ENCODE data around the gene SDF2.

The SDF2 gene, protein sequence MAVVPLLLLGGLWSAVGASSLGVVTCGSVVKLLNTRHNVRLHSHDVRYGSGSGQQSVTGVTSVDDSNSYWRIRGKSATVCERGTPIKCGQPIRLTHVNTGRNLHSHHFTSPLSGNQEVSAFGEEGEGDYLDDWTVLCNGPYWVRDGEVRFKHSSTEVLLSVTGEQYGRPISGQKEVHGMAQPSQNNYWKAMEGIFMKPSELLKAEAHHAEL

DNA sequence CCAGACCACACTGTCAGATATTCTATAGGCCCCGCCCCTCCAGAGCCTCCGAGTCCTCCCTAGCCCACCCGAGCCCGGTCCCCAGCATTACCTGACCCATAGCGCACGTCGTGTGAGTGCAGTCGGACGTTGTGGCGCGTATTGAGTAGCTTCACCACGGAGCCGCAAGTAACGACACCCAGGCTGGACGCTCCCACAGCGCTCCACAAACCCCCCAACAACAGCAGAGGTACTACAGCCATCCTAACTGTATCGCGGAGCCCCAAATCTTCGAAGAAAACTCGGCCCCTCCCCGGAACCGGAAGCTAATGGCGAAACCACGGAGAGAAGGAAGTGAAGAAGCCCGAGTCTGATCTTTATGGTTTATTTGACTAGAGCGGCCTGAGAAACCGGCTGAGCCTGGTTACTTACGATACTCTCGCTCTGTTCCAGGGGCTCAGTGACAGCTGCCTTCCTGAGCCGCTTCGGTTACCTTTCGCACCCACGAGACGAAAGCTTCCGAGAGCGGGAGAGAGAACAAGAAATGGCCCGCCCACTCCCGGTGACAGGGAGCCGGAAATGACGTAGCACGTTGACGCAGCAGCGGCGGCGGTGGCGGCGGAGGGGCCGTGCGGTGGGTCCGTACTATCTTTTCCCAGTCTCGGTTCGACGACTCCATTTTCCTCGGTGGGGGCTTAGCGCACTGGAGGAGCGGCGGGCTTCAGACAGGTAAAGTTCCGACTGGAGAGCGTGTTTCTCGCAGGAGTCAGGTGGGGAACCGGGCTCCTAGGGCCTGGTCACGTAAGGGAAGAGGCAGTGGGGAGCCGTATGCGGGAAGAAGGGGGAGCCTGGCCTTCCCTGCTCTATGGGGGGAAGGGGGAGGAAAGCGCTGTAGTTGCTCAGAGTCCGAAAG lies at the start of gene SDF2, which contains the start of gene SUPT6H:
Gene SDF2, minus strand, starts transcription at position 272 of the 892 bp plus-strand sequence. Its CDS starts 30 bp downstream, at position 242.
Gene SUPT6H, plus strand, starts transcription at position 571 of the 892 bp plus-strand sequence. CDS start 11,197 bp downstream, outside the sequence.
- DNase-seq (ENCODE audit: low read depth in 2 of 2, low spot score in 1 of 2), result peak; percentile 89 to 95

DNA sequence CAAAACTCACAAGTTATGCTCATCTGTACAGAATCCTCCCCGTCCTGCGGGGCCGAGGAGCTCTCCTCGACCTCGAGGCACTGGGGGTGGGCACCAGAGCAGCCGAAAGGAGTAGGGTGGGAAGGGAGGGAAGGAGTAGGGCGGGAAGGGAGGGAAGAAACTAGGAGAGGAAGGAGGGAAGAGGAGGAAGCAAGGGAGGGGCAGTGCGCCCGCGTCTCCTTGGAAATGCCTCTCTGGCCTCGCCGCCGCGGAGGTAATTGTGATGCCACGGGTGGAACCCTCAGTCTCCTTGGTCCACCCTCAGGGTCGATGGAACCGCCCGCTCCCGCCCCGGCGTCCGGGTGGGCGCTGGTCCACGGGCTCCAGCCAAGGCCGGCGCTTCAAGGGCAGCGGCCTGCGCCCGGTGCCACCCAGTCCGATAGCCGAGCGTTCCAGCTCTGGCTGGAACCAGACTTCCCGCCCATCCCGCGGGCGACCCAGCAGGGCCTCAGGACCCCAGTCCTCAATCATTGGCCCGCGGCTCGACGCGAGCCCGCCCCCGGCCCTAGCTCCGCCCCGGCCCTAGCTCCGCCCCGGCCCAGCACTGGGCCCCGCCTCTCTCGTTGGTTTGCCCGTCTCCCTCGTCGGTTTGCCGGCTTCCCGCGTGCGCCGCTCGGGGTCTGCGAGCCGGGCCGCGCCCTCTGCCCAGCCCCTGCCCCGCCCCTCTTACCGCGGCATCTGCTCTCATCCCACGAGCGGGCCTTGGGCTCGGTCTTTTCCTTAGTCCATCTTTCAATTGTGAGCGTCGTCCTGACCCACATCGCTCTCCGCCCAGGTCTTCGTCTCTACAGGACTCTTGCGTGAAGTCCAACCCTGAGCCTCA lies 49.4 kb upstream of the SDF2 start:
- DNase-seq (ENCODE audit: low read depth in 2 of 2, low spot score in 1 of 2), result peak; percentile 68 to 81

DNA sequence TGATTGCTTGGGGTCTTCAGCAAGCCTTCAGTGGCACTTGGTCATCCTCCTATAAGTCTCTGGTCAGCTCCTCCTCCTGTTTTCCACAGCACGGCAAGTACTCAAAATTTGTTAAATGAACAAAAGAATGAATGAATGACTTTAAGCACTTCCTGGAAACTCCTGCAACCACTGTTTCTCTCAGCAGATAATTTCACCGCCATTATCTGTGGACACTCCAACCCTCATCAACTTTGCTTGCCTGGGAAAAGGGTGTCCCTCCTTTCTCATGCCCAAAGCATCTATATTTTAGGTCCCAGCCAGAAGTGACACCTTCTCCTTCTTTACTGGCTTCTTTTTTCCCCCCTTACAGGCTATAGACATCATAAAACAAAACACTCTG lies 45.6 kb upstream of the SDF2 start:
- DNase-seq (ENCODE audit: low read depth in 2 of 2, low spot score in 1 of 2), result no peak

DNA sequence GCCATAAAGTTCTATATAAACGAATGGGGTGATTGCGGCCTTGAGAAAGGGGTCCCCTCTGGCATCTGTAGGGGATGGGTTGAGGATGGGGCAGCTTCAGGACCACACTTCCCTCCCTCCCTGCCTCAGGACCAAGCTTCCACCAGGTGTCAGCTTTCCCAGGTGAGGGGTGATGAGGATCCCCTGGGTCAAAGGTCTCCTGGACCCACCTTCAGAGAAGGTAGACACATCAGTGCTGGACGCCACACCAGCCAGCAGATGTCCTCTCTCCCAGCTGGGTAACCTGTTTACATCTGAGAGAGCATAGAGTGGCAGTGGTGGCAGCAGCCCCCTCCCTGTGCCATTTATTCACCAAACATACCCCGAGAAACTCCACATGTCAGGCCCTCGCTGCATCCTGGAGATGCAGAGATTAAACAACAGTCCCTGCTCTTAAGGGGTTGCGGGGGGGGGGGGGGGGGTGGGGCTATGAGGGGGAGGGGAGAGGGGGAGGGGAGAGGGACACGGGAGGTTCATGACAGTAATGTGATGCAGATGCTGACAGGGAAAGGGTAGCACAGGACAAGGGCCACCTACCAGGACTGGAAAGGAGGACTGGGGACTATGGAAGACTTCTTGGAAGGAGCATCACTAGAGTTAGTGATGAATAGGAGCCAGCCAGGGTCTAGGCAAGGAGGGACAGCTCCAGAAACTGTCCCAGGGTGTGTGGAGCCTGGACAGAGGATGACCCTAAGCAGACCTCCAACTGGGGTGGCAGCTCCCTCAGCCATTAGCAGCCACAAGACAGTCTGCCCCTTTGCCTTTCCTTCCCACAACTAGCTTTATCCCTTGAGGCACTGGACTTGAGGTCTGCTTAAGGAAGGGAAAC lies 45.0 kb upstream of the SDF2 start:
- DNase-seq (ENCODE audit: low read depth in 2 of 2, low spot score in 1 of 2), result no peak

DNA sequence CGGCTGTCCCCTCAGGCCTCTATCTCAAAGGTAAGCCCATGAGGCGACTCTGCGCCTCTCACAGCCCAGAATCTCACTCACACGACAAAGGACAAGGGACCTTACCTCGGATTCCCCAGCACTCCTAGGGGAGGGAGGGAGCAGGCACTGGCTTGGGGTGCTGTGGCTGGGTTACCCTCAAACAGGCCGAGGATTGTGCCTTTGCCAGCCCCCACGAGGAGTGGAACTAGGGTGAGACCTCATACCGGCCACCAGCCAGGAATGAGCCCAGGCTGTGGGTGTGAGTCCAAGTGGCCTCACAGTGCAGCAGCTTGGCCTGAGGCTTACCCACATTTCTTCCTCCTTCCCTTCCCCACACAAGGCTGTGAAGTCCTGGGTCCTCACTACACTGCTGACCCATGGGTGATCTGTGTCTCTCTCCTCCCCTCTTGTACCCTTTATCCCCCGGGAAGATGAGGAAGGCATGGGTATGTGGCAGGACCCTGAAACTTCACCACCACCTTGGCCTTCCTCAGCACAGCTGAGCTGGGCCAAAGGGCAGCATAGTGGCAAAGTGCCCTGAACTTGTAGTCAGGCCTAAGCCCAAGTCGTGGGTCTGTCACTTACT lies 44.1 kb upstream of the SDF2 start:
- DNase-seq (ENCODE audit: low read depth in 2 of 2, low spot score in 1 of 2), result no peak

DNA sequence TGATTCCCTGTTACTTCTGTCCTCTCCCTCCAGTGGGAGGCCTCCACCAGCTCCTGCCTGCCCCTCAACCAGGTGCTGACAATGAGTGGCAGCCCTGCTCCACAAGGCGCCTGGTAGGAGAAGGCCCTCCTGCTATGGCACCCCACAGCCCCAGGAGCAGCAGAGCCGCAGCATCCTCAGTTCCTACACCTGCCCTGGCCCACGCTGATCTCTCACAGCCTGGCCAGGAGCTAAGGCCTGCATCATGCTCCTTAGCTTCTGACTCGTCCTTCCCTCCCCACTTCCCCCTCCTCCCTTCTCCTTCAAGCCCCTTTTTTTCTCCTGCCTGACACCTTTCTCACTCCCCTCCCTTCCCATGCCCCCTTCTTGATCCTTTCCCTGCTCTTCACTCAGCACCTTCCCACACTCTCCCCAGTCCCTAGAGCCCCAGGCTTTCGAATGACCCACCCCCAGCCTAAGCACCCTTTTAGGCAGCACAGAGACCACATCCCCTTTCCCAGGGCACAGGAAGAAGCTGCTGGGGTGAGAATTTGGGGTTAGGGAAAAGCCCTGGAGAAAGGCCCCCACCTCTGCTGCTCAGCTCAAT lies 43.5 kb upstream of the SDF2 start:
- no peak for DNase-seq (ENCODE audit: low read depth in 2 of 2, low spot score in 1 of 2)

DNA sequence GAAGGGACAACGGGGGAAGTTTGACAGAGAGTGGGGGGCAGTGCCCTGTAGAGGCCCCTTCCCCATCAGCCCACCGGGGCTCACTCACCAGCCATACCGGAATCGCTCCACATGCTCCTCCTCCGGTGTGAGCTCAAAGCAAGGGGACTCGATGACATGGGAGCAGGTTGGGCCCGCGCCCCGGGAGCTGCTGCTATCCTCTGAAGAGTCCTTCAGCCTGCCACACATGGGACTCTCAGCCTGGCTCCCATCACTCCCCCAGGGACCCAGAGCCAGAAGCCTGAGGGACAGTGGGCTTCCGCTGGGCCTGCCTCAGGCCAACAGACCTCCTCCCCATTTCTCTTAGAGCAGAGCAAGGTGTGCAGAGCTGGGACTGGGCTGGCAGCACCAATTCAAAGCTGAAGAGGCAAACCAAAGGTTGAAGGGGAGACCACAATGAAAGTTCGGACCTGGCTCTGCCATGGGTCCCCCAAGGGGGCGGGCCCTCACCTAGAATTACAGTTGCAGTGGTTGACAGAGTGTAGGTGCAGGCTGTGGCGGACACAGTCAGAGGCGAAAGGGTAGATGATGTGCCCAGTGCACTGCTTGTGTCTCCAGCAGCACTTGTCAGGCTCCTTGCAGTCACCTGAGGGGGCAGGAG lies 42.6 kb upstream of the SDF2 start:
- DNase-seq (ENCODE audit: low read depth in 2 of 2, low spot score in 1 of 2), result no peak

DNA sequence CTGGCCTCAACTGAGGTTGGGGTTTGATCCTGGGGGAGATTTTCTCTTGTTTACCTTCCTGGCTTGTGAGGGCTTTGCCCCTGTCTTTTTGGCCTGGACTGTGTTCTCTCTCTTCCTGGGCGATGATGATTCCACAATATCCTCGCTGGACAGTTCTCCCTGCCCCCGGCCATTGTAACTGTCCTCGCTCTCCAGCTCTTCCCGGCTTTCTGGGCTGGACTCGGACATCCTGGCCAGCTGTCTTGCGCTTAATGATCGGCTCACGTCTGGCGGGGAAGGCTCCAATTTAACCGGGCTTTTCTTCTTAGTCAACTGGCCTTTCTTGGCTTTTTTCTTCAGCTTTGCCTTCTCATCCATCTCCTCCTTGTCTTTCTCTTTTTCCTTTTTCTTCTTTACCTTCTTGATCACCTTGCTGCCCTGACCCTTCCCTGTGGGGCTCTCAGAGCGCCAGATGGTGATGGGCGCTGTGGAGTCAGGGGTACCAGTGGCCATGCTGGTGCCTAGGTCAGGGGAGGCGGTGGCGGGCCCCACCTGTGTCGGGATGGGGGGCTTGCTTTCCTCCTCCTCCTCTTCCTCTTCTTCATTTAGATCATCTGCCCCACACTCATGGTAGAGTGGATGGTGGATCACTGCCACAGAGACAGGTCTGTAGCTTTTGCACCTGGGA lies 42.0 kb upstream of the SDF2 start:
- DNase-seq (ENCODE audit: low read depth in 2 of 2, low spot score in 1 of 2), result no peak

DNA sequence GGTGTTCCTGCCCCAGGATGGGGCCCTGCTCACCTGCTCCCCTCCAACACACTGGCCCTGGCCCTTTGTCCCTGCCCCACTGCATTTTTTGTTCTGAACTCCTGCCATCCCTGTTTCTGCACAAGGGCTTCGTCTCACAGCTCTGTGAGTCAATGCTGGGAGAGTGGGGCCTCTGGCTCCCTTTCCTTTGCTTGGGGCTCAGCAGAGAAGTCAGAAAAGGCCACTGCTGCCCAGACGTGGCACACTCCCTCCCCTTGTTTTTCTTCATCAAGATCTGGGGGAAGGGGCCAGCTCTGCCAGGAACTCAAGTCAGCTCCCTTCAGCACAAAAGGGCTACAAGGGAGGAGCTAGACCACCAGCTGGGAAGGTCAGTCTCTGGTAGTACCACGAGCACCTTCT lies 41.0 kb upstream of the SDF2 start:
- no peak for DNase-seq (ENCODE audit: low read depth in 2 of 2, low spot score in 1 of 2)

DNA sequence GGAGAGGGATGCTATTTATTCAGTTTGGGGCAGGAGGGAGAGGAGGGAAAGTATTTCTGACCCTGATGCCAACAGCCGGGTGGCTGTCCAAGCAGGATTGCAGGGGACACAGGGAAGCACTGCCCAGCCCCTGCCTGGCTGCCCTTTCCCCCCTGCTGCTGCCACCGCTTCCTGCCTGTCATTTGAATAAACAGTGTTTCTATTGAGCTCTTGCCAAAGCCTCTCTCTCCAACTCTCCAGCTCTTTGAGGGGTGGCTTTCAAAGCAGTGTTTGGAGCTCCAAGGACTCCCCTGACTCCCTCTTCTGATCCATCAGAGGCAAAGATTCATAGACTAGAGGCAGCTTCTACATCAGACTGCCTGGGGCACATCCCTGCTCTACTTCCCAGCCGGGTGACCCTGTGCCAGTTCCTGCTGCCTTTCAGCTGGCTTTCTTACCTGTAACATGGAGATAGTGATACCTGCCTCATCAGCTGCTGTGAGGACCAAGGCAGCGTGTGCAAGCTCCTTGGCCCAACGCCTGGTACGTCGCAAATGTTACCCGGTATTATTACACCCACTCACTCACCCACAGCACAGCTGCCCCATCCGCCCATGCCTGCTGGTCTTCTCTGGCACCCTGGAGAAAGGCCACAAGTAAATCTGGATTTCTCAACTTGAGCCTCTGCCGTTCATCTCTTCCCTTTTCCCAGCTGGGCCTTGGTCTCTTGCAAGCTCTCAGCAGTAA lies 40.5 kb upstream of the SDF2 start:
- no peak for DNase-seq (ENCODE audit: low read depth in 2 of 2, low spot score in 1 of 2)

DNA sequence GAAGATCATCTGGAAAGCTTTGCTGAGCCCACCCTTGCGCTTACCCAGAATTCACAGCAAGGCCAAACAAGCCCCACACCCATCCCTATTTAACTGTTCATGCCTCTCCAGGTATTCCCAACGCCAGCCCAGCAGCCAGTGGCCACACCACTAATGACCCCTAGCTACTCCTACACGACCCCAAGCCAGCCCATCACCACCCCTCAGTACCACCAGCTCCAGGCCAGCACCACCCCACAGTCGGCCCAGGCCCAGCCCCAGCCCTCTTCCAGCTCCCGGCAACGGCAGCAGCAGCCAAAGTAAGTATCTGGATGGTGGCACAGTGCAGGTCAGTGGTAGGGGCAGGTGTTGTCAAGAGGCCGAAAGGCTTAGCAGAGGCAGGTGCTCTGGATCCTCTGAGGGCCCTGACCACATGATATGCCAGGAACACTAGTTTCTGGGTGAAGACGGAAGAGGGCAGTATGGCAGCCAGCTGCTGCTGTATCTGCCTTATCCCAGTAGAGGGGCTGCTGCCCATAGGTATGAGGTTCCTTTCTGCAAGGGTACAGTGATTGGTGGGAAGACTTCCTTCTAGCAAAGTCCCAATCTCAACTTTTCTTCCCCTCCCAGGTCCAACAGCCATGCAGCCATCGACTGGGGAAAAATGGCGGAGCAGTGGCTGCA lies 39.3 kb upstream of the SDF2 start:
- no peak for DNase-seq (ENCODE audit: low read depth in 2 of 2, low spot score in 1 of 2)

DNA sequence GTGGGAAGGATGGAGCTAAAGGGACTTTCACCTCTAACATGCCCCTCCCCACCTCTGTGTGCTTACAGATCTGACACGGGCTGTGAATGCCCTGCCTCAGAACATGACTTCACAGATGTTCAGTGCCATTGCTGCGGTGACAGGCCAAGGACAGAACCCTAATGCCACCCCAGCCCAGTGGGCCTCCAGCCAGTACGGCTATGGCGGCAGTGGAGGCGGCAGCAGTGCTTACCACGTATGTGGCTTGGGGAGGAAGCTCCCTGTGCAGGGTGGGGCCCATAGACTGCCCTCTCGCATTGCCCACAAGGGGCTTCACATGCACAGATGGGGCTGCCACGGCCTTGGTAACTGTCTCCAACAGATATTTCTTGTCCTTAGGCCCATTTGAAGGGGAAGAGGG lies 38.6 kb upstream of the SDF2 start:
- no peak for DNase-seq (ENCODE audit: low read depth in 2 of 2, low spot score in 1 of 2)

DNA sequence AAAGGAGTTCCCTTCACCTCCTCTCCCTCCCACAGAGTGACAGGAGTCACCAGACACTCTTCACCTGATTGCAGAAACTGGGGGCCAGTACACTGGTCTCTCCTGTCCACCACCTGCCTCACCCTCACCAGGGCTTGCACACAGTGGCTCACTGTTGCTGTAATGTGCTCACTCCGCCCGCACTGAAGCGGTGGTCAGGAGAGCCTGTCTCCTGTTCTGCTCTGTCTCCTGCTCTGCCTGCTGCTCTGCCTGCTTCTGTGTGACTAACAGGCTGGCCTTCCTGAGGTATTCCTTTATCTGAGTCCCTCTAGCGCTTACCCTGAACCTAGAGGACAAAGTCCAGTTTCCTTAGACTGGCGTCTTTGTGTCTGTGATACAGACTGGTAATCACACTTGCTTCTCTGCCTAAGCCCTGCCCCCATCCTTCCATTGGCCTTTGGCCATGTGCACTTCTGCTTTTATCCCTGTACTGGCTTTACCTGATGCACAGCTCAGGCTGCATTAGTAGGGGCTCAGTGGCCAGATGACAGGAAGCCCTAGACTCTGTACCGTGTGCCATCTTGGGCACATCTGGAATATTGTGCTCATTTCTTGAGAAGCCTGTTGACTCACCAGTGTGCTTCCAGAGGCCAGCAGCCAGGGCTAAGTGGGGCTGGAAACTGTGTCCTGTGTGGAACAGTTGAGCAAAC lies 36.7 kb upstream of the SDF2 start:
- no peak for DNase-seq (ENCODE audit: low read depth in 2 of 2, low spot score in 1 of 2)

DNA sequence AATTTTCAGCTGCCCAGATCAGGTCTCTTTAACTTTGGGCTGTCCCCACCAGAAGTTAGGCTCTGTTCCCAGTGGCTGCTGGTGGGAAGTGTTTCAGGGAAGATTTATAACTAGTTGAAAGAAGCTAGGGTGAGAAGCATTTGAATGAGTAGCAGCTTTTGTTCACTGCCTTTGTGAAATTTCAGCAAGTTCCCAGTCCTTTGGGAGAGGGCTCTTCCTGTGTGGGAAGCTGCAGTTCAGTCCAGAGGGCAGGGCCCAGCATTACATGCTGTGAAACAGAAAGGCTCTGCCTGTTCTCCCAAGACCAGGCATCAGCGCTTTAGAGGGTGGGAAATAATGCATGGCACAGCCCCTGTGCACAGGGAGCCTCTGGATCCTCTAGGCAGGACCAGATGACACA lies 32.2 kb upstream of the SDF2 start:
- no peak for DNase-seq (ENCODE audit: low read depth in 2 of 2, low spot score in 1 of 2)

DNA sequence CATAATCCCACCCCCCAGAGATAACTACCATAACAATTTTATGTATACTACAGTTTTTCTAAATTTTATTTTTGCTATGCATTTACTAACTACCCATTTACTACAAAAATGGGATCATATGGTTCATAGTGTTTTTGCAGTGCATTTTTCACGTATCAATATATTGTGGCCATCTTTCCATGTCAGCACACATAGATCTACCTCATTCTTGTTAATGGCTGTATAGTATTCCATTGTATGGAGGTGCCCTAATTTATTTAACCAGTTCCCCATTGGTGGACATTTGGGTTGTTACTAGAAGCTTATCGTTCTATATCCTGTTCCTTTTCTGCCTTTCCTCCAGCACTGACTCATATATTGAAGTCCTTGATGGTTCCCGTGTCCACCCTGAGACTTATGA lies 27.3 kb upstream of the SDF2 start:
- DNase-seq (ENCODE audit: low read depth in 2 of 2, low spot score in 1 of 2), result no peak

DNA sequence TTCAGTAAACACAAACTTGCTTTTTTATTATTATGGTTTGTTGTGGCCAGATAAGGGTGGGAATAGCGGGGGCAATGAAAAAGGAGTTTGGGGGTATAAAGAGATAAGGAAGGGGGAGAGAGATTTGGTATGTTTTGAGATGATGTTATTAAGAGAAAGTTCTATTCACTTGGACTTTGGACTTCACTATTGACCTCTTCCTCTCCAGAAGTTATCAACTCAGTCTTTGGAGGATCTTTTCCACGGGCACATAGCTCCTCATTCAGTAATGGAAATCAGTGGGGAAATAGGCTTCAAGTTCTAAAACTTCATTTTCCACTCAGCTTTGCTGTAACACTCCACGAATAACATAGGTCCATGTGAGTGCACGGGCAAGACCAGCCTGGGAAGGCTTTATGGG lies 26.8 kb upstream of the SDF2 start:
- no peak for DNase-seq (ENCODE audit: low read depth in 2 of 2, low spot score in 1 of 2)

DNA sequence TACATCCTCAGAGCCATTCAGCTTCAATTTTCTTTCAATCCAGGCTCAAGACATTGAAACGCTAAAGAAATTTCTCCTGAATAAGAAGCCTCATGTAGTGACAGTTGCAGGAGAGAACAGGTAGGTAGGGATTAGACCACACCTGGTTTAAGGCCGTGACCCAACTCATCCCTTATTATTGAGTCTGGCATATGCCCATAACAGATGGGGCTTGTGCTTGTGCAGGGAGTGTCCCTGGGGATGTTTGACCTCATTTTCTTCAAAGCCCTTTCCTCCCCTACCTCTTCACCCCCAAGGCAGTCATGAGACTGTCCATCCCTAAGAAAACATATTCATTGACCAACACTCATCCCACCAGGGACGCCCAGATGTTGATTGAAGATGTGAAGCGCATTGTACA lies 24.6 kb upstream of the SDF2 start:
- DNase-seq (ENCODE audit: low read depth in 2 of 2, low spot score in 1 of 2), result no peak
